ENCODE results near the gene BEND2.

The BEND2 gene

DNA sequence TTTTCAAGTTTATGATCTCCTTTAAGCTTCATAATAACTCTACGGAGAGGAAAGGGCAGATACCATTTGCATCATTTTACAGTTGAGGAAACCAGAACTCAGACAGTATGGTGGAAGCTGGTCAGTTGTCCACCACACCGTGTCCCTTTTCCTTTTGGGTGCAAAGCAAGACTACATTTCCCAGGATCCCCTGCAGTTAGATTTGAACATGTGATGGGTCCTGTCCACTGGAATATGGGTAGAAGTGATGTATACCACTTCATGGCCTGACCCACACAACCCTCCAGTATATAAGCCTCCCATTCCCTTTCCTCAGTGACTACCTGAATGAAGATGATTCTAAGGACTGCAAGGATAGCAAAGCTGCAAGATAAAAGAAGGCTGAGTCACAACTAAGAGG lies 74.7 kb downstream of the BEND2 start:
- no peak for DNase-seq (ENCODE audit: low read depth in 2 of 2, low spot score in 1 of 2)

DNA sequence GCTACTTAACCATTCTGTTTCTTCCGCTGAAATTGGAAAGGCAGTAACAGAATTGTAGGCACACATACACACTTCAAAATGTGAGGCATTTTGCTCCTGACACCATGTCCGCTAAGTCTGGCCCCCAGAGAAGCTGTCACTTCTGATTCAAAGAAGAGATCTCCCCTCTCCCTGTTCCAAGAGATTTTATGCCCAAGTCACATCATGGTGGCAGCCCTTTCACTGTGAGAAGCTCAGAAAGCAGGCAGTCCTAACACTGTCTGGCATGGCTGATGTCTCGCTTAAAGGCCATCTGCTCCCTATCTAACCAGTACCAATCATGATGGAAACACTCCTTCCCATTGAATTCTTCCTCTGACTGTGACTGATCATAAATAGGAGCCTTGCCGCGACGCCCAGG lies 83.9 kb downstream of the BEND2 start:
- DNase-seq (ENCODE audit: low read depth in 2 of 2, low spot score in 1 of 2): no peak

DNA sequence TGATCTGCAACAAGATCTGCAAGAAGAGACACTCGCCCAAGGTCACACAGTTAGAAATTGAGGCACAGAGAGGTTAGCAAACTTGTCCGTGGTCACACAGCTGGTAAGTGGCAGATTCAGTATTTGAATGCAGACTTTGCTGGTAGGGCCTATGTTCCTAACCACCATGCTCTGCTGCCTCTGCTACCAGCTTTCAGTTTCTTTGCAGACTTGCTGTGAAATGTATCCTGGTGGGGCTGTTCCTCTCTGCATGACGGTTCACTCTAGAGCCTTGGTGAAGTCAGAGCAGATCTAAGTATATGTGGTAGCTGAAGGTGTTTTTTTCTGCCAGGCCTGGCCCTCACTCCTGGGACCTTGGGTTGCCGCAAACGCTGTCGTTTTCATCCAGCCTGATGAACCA lies 87.1 kb downstream of the BEND2 start:
- no peak for DNase-seq (ENCODE audit: low read depth in 2 of 2, low spot score in 1 of 2)

DNA sequence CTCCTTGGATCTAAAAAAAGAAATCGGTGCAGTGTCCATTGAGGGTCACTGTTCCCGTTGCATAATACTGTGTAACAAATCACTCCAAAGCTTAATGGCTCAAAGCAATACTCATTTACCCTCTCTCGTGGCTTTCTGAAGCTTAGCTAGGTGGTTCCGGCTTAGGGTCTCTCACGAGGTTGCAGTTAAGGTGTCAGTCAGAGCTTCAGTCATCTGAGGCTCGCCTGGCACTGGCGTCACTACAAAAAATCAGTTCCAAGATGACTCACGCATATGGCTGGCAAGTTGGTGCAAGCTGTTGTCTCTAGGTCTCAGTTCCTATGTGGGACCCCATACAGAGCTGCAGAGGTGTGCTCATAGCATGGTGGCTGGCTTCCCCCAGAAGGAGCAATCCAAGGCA lies 91.0 kb downstream of the BEND2 start:
- DNase-seq (ENCODE audit: low read depth in 2 of 2, low spot score in 1 of 2): no peak

DNA sequence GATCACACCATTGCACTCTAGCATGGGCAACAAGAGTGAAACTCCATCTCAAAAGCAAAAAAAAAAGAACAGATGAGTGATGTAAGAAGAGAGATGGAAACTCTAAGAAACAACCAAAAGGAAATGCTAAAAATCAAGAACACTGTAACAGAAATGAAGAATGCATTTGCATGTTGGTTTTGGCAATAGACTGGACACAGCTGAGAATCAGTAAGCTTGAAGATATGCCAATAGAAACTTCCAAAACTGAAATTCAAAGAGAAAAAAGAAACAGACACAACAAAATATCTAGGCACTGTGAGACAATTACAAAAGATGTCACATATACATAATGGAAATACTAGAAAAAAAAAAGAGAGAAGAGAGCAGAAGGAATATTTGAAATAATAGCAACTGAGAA lies 93.7 kb downstream of the BEND2 start:
- no peak for DNase-seq (ENCODE audit: low read depth in 2 of 2, low spot score in 1 of 2)

DNA sequence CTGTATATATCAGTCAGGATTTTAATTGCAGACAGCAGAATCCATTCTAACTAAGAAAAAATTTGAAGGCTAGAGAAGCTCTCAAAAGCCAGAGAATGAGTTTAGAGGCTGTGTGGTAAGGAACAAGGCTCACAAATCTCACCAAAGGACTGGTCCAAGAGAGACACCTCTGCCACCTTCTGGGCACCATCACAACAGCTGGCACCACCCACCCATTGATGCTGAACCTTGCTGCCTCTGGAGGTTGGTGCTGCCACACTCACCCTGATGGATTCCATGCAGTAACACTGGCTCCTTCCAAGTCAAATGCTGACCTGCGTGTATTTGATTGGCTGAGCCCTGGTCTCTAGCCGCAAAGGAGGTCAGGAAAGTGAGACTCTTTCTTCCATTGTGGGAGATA lies 100.8 kb downstream of the BEND2 start:
- no peak for DNase-seq (ENCODE audit: low read depth in 2 of 2, low spot score in 1 of 2)
